NT2/D1 (cell line): ENCODE measurements around the gene UBAC2.

Source experiments
- SUZ12 ChIP-seq: IDR thresholded peaks from 2 replicates; pipeline ENCODE4 v1.6.1; 2011; ENCODE audit not compliant: insufficient read length, insufficient read depth; ENCODE audit errors: extremely low read depth
- YY1 ChIP-seq: IDR thresholded peaks from 2 replicates; pipeline ENCODE4 v1.6.1; 2011; ENCODE audit not compliant: insufficient read length, insufficient read depth

DNA sequence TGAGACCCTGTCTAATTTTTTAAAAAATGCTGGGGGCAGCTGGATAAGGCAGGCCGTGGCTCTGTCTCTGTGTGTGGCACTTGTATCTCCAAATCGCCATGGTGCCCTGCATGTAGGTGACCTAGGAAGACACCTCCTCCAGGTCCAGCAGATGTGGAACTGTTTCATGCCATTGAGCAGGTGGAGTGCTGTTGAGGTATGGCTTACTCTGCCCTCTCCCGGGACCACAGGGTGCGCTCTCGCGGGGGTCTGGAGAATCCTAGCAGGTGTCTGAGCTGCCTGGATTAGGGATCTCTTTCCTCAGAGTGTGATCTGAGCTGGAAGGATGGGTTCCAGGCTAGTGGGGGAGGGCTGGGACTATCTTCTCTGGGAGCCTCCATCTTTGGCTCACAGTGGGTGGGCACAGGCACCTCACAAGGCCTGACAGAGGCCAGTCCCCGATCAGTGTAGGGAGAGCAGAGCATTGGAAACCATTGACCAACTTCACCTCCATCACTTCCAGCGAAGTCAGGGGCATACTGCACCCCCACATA is 233.0 kb downstream of the UBAC2 start:
- no peak for TF ChIP-seq SUZ12
- TF ChIP-seq YY1: no peak
